AG09319 (cell line): ENCODE data around the gene DUSP6.

ENCODE experiments used
- DNase-seq: peaks from one replicate; pipeline ENCODE4 v3.0.0-alpha.2; 2010; ENCODE audit warnings: low read depth; ENCODE audit errors: extremely low read depth
- TF ChIP-seq, protein P1 (sequence below): IDR thresholded peaks from 2 replicates; pipeline ENCODE4 v1.5.1; 2011; ENCODE audit warnings: low read depth, mild to moderate bottlenecking, inconsistent platforms, low read length, moderate library complexity

Gene DUSP6

DNA sequence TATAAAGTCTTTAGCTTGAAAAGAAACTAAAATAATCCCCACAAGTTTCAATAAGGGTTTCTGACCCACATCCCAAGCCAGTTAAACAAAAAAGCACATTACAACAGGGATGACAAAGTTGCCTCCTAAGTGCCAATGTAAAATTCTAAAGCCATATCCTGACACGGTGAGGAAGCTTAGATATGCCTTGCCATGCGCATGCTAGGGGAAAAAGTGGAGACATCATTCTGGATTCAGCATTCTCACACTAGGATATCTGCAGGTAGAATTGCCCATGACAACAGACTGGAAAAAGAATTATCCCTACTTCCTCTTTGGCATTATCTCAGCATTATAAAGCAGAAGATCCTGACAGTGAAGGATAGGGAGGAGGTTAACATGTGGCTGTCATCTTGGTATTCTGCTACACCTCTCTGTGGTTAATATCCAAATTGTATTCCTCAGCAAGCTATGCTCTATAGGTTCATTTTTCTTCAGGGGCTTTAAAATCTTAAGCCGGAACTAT is 4.9 kb downstream of the DUSP6 start:
- TF ChIP-seq, protein P1, sequence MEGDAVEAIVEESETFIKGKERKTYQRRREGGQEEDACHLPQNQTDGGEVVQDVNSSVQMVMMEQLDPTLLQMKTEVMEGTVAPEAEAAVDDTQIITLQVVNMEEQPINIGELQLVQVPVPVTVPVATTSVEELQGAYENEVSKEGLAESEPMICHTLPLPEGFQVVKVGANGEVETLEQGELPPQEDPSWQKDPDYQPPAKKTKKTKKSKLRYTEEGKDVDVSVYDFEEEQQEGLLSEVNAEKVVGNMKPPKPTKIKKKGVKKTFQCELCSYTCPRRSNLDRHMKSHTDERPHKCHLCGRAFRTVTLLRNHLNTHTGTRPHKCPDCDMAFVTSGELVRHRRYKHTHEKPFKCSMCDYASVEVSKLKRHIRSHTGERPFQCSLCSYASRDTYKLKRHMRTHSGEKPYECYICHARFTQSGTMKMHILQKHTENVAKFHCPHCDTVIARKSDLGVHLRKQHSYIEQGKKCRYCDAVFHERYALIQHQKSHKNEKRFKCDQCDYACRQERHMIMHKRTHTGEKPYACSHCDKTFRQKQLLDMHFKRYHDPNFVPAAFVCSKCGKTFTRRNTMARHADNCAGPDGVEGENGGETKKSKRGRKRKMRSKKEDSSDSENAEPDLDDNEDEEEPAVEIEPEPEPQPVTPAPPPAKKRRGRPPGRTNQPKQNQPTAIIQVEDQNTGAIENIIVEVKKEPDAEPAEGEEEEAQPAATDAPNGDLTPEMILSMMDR: no peak

DNA sequence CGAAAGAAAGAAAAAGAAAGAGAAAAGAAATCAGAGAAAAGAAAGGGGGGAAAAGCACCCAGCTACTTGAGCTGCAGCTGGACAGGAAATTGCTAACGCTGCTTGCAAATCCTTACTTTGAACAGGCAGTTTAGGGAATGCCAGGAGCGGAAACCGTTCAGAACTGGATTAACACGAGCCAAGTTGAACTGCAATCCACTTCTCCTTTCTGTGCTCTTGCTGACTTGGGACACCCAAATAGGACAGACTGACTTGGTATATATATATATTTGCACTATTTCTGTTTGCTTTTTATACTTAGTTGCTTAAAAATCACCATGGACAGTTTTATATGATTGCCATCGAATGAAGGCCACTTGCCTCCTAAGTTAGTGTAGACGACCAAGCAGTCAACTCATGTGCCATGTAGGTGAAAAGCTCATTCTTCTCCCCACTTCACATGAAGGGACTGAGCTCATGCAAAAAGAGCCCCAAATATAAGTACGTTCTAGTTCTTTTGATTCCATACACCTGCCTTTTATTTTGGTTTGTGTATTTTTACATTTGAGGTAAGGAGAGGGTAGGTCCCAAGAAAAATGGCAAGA is 5.5 kb downstream of the DUSP6 start:
- no peak for DNase-seq
- TF ChIP-seq, protein P1: no peak

More for the DNA sequence above, 4.9 kb downstream of the DUSP6 start:
- no peak for DNase-seq

DNA sequence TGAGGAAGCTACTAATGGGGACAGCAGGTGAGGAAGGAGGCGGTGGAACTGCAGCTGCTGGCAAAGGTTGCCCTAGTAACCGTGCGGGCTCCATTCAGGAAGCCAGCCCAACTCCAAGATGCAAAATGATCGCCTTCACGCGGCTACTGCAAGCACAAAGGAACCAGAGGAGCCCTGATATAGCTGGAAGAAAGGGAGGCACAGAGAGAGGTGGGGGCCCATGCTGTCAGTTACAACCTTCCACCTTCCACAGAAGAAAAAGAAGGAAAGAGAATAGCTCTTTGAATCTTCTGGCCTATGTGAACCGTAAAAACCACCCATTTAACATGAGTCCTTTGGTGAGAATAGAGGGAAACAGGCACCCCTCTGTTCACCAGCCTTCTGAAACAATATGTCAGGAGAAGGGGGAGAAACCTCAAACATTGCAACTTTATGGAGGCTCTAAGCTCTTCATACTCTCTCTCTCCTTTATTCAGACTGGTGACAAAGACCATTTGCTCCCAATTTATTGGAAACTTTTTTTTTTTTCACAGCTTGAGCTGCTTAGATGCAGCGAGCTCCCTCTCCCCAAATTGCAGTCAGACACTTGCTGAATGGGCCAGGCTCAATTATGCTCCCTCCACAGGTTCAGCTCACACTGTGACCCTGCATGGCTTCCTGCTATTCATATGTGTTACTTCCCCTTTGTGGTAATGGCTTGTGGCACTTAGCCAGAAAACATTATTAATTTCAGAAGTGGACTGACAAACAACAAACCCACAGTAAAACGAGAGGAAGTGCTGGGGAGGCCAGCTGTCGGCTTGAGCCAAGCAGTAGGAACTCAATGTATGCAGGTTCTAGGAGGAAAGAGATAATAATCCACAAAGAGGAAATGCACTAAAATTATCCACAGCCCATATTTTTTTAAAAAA is 6.2 kb downstream of the DUSP6 start:
- TF ChIP-seq, protein P1: no peak
- no peak for DNase-seq

DNA sequence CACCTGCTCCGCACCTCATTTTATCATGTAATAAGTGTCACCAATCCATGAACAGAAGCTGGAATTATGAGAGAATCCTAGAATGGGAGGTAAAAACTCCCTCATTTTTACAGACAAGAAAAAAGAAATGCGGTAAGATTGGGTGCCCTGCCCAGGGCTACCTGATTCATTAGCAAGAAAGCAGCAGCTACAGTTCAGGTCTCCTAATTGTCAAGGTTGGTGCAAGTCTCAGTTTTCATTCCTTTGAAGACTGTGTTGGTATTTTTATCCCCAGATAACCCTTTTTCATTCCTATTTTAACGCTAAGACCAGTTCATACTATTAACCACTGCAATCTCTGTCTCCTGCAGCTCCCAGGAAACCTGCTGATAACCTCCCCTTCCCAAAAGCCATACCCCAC is 6.9 kb downstream of the DUSP6 start:
- TF ChIP-seq, protein P1: no peak
- no peak for DNase-seq

DNA sequence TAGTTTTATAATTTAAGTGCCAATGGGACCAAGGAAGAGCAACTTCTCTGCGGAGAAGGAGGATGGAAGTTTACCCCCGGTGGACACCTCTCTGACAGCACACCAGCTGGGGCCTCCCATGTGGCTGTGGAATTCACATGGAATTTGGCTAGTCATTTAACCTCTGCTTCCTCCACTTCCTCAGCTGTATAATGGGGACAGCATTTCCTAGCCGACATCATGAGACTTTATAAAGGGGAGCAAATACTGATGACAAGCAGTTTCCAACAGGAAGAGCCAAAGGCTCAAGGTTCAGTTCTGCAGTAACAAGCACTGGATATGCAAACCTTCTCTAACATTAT is 7.5 kb downstream of the DUSP6 start:
- DNase-seq: no peak
- TF ChIP-seq, protein P1: no peak

DNA sequence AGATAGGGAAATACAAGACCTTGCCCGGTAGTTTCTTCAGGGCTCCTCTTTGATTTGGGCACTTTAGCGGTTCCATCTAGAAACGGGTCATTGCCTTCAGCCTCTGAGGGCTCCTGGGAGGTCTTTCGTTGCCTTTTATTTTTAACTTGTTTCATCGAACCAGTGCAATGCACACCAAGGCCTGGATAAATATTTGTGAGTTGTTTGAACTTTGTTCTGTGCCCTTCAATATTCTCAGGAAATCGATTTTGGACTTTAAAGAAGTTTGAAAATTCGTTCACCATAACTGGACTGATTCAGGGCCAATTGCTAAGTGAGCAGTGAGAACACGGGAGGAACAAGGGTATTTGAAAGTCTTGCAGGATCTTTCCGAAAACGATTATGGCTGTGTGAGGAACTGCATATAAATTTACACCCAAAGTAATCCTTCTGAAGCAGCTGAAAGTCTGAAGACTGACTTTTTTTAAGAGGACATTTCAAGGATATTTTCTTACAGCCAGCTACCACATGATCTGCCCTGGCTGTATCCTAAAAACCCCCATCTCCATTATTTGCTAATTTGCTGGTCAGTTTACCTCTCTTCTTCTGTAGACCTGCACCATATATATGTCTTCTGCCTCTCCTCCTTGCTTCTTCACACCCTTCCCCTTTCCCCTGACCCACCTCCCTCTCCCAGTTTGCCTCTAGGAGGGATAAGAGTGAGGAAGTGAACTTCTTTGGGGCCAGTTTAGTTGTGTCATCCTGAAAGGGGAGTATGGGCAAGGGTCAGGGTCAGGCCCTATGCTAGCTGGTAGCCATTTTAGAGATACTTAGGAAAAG is 8.0 kb downstream of the DUSP6 start:
- TF ChIP-seq, protein P1: no peak
- DNase-seq: no peak
